ENCODE measurements around the gene PRKCE.

Gene PRKCE

DNA sequence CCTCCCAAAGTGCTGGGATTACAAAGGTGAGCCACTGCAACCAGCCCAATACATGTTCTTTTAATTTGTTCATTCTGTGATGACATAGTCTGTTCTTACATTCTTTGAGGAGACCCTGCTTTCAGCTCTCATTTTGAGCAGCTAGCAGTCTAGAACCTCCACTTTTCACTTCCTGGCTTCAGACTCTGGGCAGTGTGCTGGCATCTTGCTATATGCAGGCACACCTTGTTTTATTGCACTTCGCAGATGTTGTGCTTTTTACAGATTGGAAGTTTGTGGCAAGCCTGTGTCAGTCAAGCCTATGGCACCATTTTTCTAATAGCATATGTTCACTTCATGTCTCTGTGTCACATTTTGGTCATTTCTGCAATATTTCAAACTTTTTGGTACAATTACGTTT, 72.4 kb downstream of the PRKCE start:
- FAIRE-seq (no peak), DNase-seq (ENCODE audit: low spot score) (no peak)

DNA sequence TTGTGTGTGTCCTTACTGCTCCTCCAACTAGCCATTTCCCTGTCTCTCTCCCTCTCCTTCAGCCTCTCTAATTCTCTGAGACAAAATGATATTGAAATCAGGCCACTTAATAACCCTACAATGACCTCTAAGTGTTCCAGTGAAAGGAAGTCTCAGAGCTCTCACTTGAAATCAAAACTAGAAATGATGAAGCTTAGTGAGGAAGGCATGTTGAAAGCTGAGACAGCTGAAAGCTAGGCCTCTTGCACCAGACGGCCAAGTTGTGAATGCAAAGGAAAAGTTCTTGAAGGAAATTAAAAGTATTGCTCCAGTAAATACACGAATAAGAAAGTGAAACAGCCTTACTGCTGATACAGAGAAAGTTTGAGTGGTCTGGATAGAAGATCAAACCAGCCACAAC, 72.9 kb downstream of the PRKCE start:
- no peak for DNase-seq (ENCODE audit: low spot score)
- FAIRE-seq, result no peak

DNA sequence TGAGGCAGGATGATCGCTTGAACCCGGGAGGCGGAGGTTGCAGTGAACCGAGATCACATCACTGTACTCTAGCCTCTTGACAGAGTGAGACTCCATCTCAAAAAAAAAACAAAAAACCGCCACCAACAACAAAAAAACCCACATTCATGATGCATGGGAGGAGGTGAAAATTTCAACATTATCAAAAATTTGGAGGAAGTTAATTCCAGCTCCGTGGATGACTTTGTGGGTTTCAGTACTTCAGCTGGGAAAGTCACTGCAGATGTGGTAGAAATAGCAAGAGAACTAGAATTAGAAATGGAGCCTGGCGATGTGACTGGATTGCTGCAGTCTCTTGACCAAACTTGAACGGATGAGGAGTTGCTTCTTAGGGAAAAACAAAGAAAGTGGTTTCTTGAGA, 74.3 kb downstream of the PRKCE start:
- DNase-seq (ENCODE audit: low spot score) (no peak), FAIRE-seq (no peak)

DNA sequence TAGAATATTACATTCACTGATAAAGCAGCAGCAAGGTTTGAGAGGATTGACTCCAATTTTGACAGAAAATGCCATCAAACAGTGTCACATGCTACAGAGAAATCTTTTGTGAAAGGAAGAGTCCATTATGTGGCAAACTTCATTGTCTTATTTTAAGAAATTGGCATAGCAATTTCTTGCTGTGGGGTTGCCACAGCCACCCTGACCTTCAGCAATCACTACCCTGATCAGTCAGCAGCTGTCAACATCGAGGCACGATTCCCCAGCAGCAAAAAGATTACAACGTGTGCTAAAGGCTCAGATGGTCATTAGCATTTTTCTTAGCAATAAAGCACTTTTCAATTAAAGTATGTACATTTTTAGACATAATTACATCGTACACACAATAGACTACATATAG, 74.7 kb downstream of the PRKCE start:
- DNase-seq (ENCODE audit: low spot score) (no peak), FAIRE-seq (no peak)

DNA sequence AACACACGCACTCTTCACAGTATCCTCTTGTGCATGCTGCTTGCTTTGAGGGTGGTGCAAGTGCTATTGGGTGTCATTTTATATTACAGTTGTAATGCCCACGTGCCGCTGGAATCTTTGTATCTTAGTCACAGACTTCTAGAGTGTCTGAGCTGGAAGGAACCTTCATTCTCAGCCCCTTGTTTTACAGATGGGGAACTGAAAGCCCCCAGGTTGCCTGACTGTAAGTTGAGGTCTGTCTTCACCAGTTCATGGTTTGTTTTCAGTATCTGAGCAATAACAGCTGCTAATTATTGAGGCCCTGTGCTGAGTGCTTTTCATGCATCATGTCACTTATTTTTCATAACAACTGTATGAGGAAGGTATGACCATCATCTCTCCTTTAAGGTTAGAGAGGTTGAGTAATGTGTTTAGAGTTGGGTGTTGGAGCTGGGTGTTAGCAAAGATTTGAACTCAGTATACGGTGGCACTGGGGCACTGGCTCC, 77.0 kb downstream of the PRKCE start:
- FAIRE-seq, result no peak

DNA sequence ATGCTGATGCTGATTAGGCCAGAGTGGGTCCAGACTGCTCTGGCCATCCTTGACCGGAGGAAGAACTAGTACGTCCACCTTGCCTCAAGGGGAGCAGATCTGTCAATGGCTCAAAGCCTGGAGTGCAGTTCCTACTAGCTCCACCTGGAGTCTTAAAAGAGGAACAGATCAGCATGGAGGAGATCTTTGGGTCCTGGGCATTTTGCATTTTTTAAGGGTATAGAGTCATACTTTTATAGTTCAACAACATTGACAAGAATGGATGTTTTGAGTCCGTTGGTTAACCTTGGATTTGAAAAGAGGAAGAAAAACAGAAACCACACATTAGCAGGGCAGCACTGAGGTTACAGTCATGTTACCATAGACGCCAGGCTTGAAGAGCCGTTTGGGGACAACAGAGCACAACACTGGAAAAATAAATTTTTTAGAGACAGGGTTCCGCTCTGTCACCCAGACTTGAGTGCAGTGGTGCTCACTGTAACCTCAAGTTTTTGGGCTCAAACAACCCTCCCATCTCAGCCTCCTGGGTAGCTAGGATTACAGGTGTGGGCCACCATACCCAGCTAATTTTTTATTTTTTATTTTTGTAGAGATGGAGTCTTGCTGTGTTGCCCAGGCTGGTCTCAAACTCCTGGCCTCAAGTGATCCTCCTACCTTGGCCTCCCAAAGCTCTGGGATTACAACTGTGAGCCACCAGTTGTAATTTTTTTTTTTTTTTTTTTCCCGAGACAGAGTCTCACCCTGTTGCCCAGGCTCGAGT, 78.5 kb downstream of the PRKCE start:
- DNase-seq (ENCODE audit: low spot score) (no peak), FAIRE-seq (no peak)

More for the DNA sequence above, 77.0 kb downstream of the PRKCE start:
- DNase-seq (ENCODE audit: low spot score), result no peak

DNA sequence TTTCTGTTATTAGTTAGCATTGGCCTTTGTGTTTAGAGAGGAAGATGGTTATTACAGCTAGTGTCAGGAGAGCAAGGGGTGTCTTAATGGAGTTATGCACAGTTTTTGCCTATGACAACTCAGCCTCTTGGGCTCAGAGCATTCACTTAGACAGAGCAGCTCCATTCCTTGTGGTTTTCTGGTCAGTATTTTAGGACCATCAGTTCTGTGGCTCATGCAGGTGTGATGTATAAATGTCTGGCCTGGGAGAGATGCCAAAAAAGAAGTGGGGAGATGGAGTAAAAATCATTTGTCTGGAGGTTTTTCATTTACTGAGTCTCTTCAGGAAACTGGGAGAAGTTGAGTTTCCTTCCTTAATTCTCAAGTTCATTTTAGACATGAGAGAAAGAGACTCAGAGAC, 79.7 kb downstream of the PRKCE start:
- DNase-seq (ENCODE audit: low spot score) (no peak), FAIRE-seq (no peak)

DNA sequence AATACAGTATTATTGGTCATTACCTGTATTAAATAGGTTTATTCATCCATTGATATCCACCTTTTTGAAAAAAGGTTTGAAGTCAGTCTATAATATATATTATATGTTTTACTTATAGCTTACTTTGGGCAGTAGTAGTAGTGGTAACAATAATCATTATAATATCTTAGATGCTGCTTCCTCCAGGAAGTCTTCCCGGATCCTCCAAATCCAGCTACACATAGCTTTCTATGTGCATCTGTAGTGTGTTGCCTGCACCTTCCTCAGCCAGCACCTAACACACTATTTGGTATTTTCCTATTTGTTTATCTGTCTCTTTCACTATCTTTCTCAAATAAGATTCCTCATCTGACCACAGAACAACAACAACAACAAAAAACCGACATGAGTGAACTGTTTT, 81.0 kb downstream of the PRKCE start:
- DNase-seq (ENCODE audit: low spot score) (no peak), FAIRE-seq (no peak)

DNA sequence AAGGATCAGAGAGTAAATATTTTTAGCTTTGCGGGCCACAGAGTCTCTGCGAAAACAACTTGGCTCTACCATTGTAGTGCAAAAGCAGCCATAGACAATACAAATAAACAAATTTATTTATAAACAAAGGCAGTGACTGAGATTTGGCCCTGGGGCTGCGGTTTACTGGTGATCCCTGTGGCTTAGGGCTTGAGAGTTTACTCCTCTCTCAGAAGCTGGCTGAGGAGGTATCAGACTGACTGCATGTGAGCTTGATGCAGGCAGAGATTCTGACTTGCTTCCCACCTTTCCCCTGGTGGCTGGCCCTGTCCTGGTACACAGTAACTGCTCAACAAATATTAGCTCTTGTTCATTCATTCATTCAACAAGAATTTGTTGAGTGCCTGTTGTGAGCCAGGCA, 81.5 kb downstream of the PRKCE start:
- DNase-seq (ENCODE audit: low spot score), result no peak
- no peak for FAIRE-seq

DNA sequence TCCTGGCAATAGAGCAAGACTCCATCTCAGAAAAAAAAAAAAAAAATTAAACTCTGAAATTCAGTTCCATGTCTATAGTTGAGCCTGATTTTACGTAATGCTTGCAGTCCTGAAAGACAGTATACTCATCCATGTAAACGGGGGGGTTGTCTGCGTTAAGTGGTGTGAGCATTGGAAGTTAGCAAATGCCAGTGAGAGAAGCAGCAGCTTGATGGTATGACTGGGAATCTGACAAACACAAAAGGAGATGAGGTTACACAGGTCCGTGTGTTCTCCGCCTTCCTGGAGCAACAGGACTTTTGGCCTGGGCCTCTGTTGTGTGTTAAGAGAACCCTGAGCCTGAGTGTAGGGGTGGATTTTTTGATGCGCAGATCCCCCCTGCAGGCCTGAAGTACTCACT, 82.9 kb downstream of the PRKCE start:
- DNase-seq (ENCODE audit: low spot score) (no peak), FAIRE-seq (no peak)

DNA sequence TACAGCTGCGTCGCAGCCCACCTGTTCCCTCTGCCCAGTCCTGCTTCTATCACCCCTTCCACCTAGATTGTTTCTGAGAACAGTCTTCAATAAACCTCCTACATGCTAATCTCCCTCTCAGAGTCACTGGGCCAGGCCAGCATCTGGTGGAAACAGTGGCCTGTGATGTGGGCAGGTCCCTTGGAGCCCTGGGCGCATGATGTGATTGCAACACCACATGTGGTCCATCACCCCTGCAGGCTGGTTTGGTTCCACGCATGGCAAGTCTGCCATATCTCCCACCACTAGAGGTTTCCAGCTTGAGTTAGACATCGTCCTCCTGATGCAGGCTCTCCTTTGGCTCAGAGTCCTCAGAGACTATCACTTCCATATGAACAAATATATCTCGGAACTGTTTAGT, 83.5 kb downstream of the PRKCE start:
- DNase-seq (ENCODE audit: low spot score) (no peak), FAIRE-seq (no peak)

DNA sequence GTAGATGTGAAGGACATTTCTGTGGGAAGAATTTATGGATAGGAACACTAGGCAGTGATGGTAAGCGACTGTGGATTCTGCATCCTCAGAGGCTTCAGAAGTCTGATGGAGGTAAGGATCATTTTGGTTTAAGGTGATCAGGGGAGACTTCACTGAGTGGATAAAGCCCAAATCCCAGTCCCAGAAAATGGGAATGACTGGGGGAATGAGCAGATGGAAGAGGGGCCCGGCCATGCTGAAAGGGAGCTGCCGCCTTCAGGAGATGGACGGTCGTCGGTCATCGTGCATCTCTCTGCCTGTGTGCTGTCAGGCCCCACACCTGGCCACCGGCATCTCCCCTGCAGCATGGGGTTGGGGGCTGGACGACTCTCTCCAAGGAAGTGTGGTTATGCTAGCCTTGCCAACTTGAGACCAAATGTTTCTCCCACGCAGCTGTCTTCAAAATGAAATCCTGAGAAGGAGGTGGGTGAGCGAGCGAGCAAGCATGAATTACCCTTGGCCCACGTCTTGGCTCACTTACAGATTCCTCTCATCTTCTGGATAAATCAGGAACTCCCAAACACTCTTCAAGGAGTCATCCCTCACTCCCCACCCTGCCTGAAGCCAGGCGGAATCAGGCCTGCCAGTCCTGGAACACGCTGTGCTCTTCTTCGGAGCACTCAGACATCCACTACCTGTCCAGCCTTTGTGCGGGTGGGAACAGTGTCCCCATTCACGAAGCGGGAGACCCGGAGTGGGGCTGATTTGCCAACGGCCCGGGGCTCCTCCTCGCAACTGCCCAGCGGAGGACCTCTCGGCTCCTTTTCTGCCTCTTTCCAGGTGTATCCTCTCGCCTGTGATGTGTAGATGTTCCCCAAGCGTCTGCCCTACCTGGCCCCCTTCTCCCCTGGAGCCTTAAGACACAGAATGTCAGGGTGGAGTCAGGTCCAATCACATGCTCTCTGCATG, 85.6 kb downstream of the PRKCE start:
- no peak for DNase-seq (ENCODE audit: low spot score)
- no peak for FAIRE-seq

DNA sequence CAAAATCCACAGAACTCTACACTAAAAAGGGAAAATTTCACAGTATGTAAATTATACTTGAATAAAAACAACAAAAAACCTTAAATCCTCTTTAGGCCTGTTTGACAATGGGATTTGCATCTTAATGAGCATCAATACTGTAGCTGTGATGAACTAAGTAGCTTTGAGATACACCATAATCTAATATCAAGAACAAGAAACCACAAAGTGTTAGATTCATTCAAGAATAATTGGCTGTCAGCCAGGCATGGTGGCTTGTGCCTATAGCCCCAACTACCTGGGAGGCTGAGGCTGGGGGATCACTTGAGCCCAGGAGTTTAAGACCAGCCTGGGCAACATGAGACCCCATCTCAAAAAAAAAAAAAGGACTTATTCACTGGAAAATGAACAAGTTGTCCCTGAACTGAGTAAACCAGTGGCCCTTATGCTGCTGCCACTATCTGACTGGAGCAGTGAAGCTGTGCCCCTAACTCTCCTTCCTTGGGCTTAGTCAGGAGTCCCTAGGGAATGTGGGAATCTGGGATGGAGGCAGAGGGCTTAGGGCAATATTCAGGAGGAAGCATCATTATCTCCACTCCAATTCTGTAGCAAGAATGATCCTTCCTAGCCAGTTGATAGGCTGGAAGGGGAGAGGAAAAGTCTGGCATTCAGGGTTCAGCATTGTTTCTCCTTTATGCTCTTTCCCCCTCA, 88.5 kb downstream of the PRKCE start:
- no peak for FAIRE-seq
- DNase-seq (ENCODE audit: low spot score), result no peak

DNA sequence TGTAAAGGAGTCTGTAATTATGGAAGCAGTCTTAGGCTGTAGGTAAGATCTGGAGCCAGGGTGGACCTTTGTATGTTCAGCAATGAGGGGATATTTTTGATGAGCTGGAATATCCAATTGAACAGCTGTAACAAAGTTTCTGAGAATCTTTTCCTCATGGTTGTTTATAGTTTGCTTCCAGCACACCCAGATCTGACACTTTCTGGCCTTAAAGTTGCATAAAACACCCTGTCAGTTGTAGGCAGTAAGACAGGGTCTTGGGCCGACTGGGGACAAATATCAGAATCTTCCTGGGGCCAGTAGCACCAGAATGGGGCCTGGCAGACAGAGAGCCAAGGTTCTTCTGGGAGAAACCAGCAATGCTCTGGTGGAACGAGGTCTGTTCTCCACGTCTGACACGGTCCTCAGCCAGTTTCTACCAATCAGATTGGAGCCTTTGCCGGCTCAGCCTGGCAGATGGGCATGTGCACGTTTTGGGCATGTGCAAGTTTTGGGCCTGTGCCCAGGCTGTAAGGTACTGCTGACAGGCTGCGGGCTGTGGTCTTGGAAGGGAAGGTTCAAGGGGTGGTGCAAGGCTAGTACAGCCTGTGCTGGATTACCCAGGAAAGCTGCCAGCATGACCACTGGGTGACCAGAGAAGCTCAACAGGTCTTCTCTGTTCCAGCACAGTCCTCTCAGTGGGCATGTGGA, 89.8 kb downstream of the PRKCE start:
- FAIRE-seq (no peak), DNase-seq (ENCODE audit: low spot score) (no peak)

DNA sequence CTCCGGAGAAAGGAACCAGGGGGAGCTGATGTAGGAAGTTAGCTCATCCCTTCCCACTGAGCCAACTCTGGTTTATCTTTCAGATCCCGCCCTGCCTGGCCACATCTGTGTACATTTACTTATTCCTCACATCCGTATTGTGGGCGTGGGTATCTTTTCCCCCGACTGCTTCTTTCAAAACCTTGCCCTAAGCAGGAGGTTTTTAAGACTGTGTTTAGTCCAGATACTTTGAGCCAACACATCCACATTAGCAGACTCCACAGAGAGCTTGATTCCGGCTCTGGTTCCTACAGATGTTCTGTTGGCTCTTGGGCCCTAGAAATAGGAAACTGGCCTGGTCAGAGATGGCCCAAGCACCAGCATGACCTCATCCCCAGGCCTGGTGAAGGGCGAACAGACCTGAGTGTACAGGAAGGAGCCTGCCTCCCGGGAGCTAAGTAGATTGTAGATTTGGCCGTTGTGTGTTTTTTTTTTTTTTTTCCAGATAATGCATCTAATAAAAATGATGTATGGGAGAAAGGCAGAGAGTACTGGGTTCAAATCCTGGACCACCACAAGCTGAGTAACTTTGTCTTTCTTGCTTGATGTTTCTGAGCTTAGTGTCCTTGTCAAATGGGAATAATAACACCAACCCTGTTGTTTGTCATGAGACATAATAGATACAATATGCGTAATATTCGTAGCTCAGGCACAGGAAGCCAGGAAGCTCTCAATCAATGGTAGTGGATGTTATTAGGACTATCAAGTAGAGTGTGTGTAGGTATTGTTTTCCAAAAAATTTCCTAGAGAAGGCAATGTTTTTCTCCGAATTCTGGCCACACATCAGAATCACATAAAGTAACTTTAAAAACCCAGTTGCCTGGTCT, 92.3 kb downstream of the PRKCE start:
- no peak for DNase-seq (ENCODE audit: low spot score)
- no peak for FAIRE-seq

DNA sequence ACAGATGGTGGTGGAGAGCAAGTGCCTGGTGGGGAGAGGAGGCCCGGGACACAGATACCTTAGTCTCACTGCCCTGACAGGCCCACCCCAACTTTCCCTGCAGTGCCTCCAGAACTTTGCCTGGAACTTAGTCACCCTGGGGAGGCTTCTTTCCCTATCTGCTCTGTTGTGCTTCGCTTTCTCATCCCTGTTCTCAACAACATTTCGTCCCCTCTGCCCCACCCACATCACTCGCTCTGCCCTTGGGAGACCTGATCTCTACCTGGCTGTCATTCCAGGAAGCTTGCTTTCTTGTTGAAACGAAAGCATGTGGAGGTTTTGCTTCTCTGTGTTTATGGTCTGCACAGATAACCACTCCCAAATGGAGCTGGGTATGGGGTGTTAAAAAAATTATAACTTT, 93.8 kb downstream of the PRKCE start:
- FAIRE-seq (no peak), DNase-seq (ENCODE audit: low spot score) (no peak)

DNA sequence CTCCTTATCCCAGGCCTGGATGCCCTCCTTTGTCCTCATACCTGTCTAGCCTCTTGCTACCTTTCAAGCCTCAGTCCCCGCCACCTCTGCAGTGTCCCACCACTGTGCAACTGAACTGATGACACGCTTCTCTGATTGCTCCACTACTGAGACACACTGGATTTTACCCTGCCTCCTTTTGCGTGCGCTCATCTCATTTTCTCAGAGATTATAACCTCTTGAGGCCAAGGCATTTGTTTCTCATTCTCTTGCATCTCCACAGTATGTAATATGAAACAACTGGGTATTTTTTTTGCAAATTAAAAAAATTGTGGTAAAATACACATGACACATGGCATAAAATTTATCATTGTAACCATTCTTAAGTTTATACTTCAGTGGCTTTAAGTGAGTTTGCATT, 95.4 kb downstream of the PRKCE start:
- no peak for FAIRE-seq

DNA sequence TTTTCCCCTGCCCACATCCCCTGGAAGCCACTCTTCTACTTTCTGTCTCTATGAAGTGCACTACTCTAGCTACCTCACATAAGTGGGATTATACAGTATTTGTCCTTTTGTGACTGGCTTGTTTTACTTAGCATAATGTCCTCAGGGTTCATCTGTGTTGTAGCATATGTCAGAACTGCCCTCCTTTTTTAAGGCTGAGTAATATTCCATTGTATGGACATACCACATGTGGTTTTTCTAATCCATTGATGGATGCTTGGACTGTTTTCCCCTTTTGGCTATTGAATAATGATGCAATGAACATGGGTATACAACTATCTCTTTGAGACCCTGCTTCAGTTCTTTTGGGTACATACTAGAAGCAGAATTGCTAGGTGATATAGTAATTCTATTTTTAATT, 95.9 kb downstream of the PRKCE start:
- DNase-seq (ENCODE audit: low spot score) (no peak), FAIRE-seq (no peak)

More for the DNA sequence above, 95.4 kb downstream of the PRKCE start:
- DNase-seq (ENCODE audit: low spot score), result no peak

DNA sequence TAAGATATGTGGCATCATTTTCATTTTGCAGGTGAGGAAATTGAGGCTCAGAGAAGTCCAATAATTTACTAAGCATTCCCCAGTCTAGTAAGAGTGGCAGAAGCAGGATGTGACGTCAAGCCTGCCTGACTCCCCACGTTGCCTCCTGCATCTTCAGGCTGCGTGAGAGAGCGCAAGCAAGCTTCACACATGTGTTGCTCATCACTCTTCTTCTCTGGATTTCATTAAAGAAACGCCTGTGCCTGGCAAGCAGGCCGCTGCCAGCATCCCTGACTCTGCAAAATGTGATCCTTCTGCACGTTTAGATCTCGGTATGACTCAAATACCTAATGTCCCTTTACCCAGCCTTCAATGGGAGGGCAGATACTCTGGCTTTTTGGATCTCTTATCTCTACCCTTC, 96.8 kb downstream of the PRKCE start:
- DNase-seq (ENCODE audit: low spot score) (no peak), FAIRE-seq (no peak)

DNA sequence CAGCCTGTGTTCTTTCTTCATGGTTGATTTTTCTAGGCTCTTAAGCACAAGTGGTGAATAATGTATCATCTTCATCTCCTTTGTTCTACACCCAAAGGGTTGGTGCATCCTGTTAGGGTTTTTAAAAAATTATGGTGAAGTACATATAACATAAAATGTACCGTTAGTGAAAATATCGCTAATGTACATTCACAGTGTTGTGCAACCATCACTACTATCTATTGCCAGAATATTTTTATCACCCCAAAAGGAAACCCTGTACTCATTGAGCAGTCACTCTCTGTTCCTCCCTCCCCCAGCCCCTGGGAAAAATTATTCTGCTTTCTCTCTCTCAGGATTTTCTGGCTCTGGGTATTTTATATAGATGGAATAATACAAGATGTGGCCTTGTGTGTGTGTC, 98.5 kb downstream of the PRKCE start:
- no peak for FAIRE-seq
- DNase-seq (ENCODE audit: low spot score), result no peak
